HepG2 (cell line): ENCODE measurements around the gene CLCN2. TPM values are rescaled to one million over a fixed set of nuclear protein-coding genes. Genes with fewer than 3 reads are reported as not detected.

Source experiments
- ATM ChIP-seq: fragments of 450-650 bp; IDR thresholded peaks from 2 replicates; pipeline ENCODE4 v1.7.1; 2017; ENCODE audit warnings: mild to moderate bottlenecking, borderline replicate concordance
- CEBPG ChIP-seq: IDR thresholded peaks from 2 replicates; pipeline ENCODE4 v1.6.1; 2016
- CENPBD1 ChIP-seq: sonication (generic); formaldehyde crosslinking; IDR thresholded peaks from 2 replicates; pipeline ENCODE4 v1.8.0; 2022; ENCODE audit warnings: missing genetic modification reagents, low read depth, mild to moderate bottlenecking, borderline replicate concordance
- CSRNP2 ChIP-seq: sonication (generic); formaldehyde crosslinking; conservative IDR thresholded peaks from 2 replicates; pipeline ENCODE4 v1.8.0; 2022; ENCODE audit warnings: low read depth, missing genetic modification reagents
- FOXJ3 ChIP-seq: sonication (generic); formaldehyde crosslinking; IDR thresholded peaks from 2 replicates; pipeline ENCODE4 v1.4.0; 2020; ENCODE audit warnings: missing genetic modification reagents, mild to moderate bottlenecking, borderline replicate concordance
- GFI1 ChIP-seq: sonication (generic); formaldehyde crosslinking; IDR thresholded peaks from 2 replicates; pipeline ENCODE4 v1.5.0; 2020; ENCODE audit warnings: missing genetic modification reagents, mild to moderate bottlenecking, borderline replicate concordance
- HNRNPL ChIP-seq: fragments of 200-400 bp; formaldehyde crosslinking; IDR thresholded peaks from 2 replicates; pipeline ENCODE4 v1.6.1; 2017; ENCODE audit warnings: mild to moderate bottlenecking, low read depth, low read length
- JARID2 ChIP-seq: sonication (generic); formaldehyde crosslinking; IDR thresholded peaks from 2 replicates; pipeline ENCODE4 v1.8.1; 2023; ENCODE audit warnings: missing genetic modification reagents, inconsistent platforms; ENCODE audit not compliant: insufficient replicate concordance
- KLF12 ChIP-seq: sonication (generic); formaldehyde crosslinking; IDR thresholded peaks from 2 replicates; pipeline ENCODE4 v1.4.0; 2020; ENCODE audit warnings: missing genetic modification reagents, borderline replicate concordance
- MAZ ChIP-seq, 2 experiments: sonication (generic) in 1 of 2; formaldehyde crosslinking in 1 of 2; IDR thresholded peaks; 2 replicates each; pipeline versions ENCODE4 v1.5.0 to v1.6.1; 2012 to 2020; ENCODE audit warnings: low read depth in 2 of 2, mild to moderate bottlenecking in 2 of 2, borderline replicate concordance in 1 of 2, improper control_type of control experiment in 1 of 2, low read length in 1 of 2, missing genetic modification reagents in 1 of 2, moderate library complexity in 1 of 2
- MLX ChIP-seq: IDR thresholded peaks from 2 replicates; pipeline ENCODE4 v1.6.1; 2016
- NR2F6 ChIP-seq, 2 experiments: IDR thresholded peaks; 2 replicates each; pipeline ENCODE4 v1.6.1; 2016; ENCODE audit warnings: antibody characterized with exemption in 1 of 2, mild to moderate bottlenecking in 1 of 2
- RBFOX2 ChIP-seq: fragments of 200-400 bp; formaldehyde crosslinking; IDR thresholded peaks from 2 replicates; pipeline ENCODE4 v1.6.1; 2017; ENCODE audit warnings: low read depth, mild to moderate bottlenecking, low read length
- RCOR2 ChIP-seq: IDR thresholded peaks from 2 replicates; pipeline ENCODE4 v1.6.1; 2016; ENCODE audit warnings: missing biosample characterization, missing genetic modification reagents
- RXRA ChIP-seq: sonication (generic); formaldehyde crosslinking; IDR thresholded peaks from 2 replicates; pipeline ENCODE4 v1.5.1; 2020; ENCODE audit warnings: missing genetic modification reagents
- TCF7L2 ChIP-seq: IDR thresholded peaks from 2 replicates; pipeline ENCODE4 v1.6.1; 2011; ENCODE audit warnings: mild to moderate bottlenecking, low read depth, low read length, moderate library complexity
- TOE1 ChIP-seq: sonication (generic); formaldehyde crosslinking; IDR thresholded peaks from 2 replicates; pipeline ENCODE4 v1.4.0; 2020; ENCODE audit warnings: mild to moderate bottlenecking, missing genetic modification reagents
- TRIM24 ChIP-seq: sonication (generic); formaldehyde crosslinking; IDR thresholded peaks from 2 replicates; pipeline ENCODE4 v1.8.0; 2022; ENCODE audit warnings: mild to moderate bottlenecking, missing genetic modification reagents
- ZFP41 ChIP-seq: sonication (generic); formaldehyde crosslinking; IDR thresholded peaks from 2 replicates; pipeline ENCODE4 v1.4.0; 2020; ENCODE audit warnings: mild to moderate bottlenecking, missing genetic modification reagents, borderline replicate concordance
- ZNF12 ChIP-seq: sonication (generic); formaldehyde crosslinking; IDR thresholded peaks from 2 replicates; pipeline ENCODE4 v1.5.0; 2020; ENCODE audit warnings: missing genetic modification reagents
- ZNF256 ChIP-seq: sonication (generic); formaldehyde crosslinking; conservative IDR thresholded peaks from 2 replicates; pipeline ENCODE4 v1.4.0; 2020; ENCODE audit warnings: missing genetic modification reagents
- ZNF30 ChIP-seq: sonication (generic); formaldehyde crosslinking; IDR thresholded peaks from 2 replicates; pipeline ENCODE4 v1.5.0; 2020; ENCODE audit warnings: mild to moderate bottlenecking, missing genetic modification reagents
- ZNF550 ChIP-seq: sonication (generic); formaldehyde crosslinking; IDR thresholded peaks from 2 replicates; pipeline ENCODE4 v1.4.0; 2020; ENCODE audit warnings: mild to moderate bottlenecking, missing genetic modification reagents, borderline replicate concordance
- ZNF770 ChIP-seq: sonication (generic); formaldehyde crosslinking; IDR thresholded peaks from 2 replicates; pipeline ENCODE4 v1.5.0; 2020; ENCODE audit warnings: mild to moderate bottlenecking, missing genetic modification reagents
- ZNF782 ChIP-seq: sonication (generic); formaldehyde crosslinking; IDR thresholded peaks from 2 replicates; pipeline ENCODE4 v1.4.0; 2020; ENCODE audit warnings: missing genetic modification reagents, mild to moderate bottlenecking, borderline replicate concordance
- ZSCAN12 ChIP-seq: sonication (generic); formaldehyde crosslinking; IDR thresholded peaks from 2 replicates; pipeline ENCODE4 v1.9.0; 2021; ENCODE audit warnings: mild to moderate bottlenecking, missing genetic modification reagents
- polyA plus RNA-seq, 8 experiments: library from polyadenylated mRNA; depleted of rRNA in 3 of 8; stranded (reverse) in 7 of 8; unstranded in 1 of 8; fragments of >200 nt; fragmentation: Illumina TruSeq in 4 of 8; extraction: Trizol in 4 of 8; gene quantifications; 2 replicates each; pipeline versions ENCODE4 v1.2.1 to v1.2.3, GENCODE V29; 2011 to 2016; ENCODE audit warnings: low read depth in 4 of 8, missing spikeins in 1 of 8, mixed read lengths in 1 of 8; ENCODE audit not compliant: insufficient read depth in 1 of 8
- total RNA-seq, 5 experiments: library from RNA; depleted of rRNA; stranded (reverse); fragments of >200 nt; fragmentation: Illumina TruSeq; extraction: Trizol; gene quantifications; 2 replicates each; pipeline ENCODE4 v1.2.3, GENCODE V29; 2016; ENCODE audit warnings: low read depth in 1 of 5

The CLCN2 gene
- total and polyA plus RNA-seq, 2 of the 13 experiments (the other 11 are each of a cell fraction or from before 2014, with no cell fraction given): 11.4 to 13.5 TPM

- no peak; the same call in 1 of the 2 replicates for TF ChIP-seq GFI1 (CRISPR knock-in tag)
- no peak for TF ChIP-seq FOXJ3 (CRISPR knock-in tag)
- no peak for TF ChIP-seq CEBPG (CRISPR knock-in tag)
- TF ChIP-seq JARID2 (CRISPR knock-in tag): no peak
- TF ChIP-seq ZNF770 (CRISPR knock-in tag): peak; percentile 71; the same call in 1 of the 2 replicates
- TF ChIP-seq RXRA (CRISPR knock-in tag): no peak; the same call in 1 of the 2 replicates
- no peak for TF ChIP-seq ATM
- TF ChIP-seq ZNF550: no peak
- no peak for TF ChIP-seq ZNF30 (CRISPR knock-in tag)
- TF ChIP-seq TRIM24: no peak
- TF ChIP-seq CSRNP2 (CRISPR knock-in tag): no peak
- 0 out of 2 replicates have a peak, but pooled peaks have one; percentile 80 for TF ChIP-seq TOE1 (CRISPR knock-in tag)
- TF ChIP-seq MAZ (IDR thresholded peaks at IDR 0.05; ENCODE audit: borderline replicate concordance, low read depth, low read length): peak; percentile 93
- peak; percentile 68 for TF ChIP-seq MAZ (CRISPR knock-in tag; IDR thresholded peaks at IDR 0.05; ENCODE audit: low read depth)
- TF ChIP-seq ZSCAN12 (CRISPR knock-in tag): no peak
- TF ChIP-seq NR2F6 (IDR thresholded peaks at IDR 0.05): peak; percentile 35; the same call in 1 of the 2 replicates
- peak; percentile 49; the same call in 1 of the 2 replicates for TF ChIP-seq NR2F6 (CRISPR knock-in tag; IDR thresholded peaks at IDR 0.05)
- no peak for TF ChIP-seq HNRNPL
- TF ChIP-seq ZNF782 (CRISPR knock-in tag): no peak
- no peak for TF ChIP-seq TCF7L2
- TF ChIP-seq RBFOX2: peak; percentile 85
- no peak for TF ChIP-seq ZFP41 (CRISPR knock-in tag)
- no peak for TF ChIP-seq RCOR2
- no peak for TF ChIP-seq MLX (CRISPR knock-in tag)
- TF ChIP-seq KLF12: no peak
- TF ChIP-seq ZNF12 (CRISPR knock-in tag): no peak
- no peak for TF ChIP-seq ZNF256 (CRISPR knock-in tag)
- TF ChIP-seq CENPBD1 (CRISPR knock-in tag): no peak
Measured at GRCh38 chr3:184298759-184299487, 62.5 kb downstream of the CLCN2 start, which contains the start of gene PSMD2 (continued).
